ENCODE data around the gene DTD2.
"Not testable (repeated sequence)": the region's sequence is repeated elsewhere in the genome, so short reads cannot be mapped to it uniquely, and the experiment has no call there.

Gene DTD2

DNA sequence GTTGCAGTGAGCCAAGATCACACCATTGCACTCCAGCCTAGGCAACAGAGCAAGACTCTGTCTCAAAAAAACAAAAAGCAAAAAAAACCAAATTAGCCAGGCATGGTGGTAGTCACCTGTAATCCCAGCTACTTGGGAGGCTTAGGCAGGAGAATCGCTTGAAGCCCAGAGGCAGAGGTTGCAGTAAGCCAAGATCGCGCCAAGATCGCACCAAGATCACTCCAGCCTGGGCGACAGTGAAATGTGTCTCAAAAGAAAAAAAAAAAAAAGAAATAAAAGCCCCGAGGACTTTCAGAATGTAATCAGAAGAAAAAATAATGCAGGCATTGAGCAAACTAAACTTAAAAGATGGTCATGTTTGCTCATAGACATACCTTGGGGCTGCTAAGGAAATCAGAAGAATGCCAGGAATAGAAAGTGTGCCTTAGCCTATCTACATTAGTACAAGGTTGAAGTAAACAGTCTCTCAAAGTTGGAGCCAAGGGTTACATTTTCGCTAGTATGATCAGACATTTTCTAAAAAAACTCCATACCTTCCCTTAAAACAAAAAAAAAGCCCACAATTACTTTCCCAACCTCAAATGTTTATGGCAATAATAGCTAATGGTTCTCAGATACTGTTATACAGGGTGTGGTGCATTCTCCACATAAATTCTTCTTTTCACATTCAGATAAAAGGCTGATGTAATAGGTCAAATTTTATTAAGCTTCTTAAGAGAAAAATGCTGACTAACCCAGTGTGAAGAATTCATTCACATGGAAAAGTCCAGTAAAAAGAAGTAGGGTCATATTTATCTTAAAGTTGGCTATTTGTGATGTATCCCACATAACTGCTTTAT lies 15.8 kb downstream of the DTD2 start:
- no peak for DNase-seq

DNA sequence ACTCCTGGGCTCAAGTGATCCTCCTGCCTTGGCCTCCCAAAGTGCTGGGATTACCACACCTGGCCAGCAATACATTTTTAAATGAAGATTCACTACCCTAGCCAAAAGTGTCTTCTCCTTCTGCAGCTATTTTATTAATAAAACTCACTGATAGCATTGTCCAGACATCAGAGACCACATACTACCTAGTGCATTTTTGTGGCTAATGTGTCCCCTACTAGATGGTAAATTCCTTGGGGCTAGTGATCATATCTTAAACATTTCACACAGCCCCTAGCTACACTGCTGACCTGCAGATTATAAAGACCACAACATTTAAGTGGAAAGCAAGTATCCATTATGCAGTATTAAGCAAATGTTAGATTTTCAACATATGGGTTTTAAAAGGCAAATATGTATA lies 17.0 kb downstream of the DTD2 start:
- DNase-seq, result no peak

DNA sequence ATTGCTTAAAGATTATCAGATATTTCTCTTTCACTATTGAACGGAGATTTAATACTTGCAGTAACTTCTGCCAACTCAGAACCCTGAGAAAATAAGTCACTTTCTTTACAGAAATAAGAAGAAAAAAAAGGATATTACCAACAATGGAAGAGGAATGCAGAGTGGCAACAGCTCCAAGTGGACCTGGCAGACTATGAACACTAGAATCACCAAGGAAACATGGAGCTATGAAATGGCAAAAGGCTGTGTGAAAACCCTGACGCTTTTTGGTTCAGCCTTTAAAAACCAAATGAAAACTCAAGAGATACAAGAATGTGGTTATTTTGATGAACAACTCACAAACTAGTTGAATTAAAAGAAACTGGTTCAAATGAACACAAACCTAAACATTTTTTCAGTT lies 17.7 kb downstream of the DTD2 start:
- no peak for DNase-seq

DNA sequence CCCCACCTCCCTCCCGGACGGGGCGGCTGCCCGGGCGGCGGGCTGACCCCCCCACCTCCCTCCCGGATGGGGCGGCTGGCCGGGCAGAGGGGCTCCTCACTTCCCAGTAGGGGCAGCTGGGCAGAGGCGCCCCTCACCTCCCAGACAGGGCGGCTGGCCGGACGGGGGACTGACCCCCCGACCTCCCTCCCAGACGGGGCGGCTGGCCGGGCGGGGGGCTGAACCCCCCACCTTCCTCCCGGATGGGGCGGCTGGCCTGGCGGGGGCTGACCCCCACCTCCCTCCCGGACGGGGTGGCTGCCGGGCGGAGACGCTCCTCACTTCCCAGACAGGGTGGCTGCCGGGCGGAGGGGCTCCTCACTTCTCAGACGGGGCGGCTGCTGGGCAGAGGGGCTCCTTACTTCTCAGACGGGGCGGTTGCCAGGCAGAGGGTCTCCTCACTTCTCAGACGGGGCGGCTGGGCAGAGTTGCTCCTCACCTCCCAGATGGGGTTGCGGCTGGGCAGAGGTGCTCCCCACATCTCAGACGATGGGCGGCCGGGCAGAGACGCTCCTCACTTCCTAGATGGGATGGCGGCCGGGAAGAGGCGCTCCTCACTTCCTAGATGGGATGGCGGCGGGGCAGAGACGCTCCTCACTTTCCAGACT lies 20.1 kb downstream of the DTD2 start:
- DNase-seq, result not testable (repeated sequence)

DNA sequence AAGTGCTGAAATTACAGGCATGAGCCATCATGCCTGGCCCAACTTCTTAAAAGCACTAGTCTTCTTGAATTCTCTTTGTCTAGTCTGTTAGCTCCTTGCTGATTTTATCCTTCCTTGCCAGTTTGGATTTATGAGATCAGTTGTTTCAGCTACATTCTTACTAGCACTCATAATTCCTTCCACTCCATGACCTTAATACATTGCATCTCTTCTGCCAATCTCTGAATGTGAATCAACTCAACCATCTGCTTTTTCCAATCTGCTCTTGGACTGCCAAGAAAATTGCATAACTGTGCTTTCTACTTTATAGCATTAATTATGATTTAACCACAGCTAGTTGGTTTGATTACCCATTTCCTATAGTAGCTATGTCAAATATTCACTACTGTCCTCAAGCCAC lies 22.0 kb downstream of the DTD2 start:
- no peak for DNase-seq

DNA sequence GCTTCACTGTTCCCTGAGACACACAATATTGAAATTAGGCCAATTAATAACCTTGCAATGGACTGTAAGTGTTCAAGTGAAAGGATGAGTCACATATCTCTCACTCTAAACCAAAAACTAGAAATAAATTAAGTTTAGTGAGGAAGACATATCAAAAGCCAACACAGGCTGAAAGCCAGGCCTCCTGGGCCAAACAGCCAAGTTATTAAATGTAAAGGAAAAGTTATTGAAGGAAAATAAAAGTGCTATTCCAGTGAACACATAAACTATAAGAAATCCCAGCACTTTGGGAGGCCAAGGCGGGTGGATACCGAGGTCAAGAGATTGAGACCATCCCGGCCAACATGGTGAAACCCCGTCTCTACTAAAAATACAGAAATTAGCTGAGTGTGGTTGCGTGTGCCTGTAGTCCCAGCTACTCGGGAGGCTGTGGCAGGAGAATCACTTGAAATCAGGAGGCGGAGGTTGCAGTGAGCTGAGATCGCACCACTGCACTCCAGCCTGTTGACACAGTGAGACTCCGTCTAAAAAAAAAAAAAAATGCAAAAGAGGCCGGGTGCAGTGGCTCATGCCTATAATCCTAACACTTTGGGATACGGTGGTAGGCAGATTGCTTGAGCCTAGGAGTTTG lies 26.6 kb downstream of the DTD2 start:
- no peak for DNase-seq

DNA sequence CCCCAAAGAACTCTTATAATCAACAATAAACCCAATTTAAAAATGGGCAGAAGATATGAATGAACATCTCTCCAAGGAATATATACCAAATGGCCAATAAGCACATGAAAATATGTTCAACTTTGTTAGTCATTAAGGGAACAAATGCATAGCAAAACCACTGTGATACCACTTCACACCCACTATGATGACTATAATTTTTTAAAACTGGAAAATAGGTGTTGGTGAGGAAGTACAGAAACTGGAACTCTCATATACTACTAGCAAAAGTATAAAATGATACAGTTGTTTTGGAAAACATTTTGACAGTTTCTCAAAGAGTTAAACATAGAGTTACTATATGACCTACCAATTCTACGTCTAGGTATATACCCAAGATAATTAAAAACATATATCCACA lies 27.5 kb downstream of the DTD2 start:
- no peak for DNase-seq

DNA sequence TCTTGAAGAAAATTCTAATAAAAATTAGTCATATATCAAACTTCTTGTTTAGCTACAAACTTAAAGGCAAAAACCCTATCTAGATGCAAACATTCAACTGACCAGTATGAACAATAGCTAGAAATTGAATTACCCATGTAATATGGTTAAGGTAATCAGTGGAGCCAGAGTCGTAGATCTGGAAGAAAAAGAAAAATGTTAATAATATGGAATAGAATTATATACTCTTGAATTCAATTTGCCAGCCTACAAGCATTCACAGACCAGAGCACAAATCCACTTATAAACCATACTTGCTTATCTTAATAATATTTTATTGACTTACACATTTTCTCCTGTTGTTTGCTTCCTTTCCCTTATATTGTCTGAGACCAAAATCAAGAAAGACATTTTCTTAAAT lies 29.3 kb downstream of the DTD2 start:
- DNase-seq, result no peak

DNA sequence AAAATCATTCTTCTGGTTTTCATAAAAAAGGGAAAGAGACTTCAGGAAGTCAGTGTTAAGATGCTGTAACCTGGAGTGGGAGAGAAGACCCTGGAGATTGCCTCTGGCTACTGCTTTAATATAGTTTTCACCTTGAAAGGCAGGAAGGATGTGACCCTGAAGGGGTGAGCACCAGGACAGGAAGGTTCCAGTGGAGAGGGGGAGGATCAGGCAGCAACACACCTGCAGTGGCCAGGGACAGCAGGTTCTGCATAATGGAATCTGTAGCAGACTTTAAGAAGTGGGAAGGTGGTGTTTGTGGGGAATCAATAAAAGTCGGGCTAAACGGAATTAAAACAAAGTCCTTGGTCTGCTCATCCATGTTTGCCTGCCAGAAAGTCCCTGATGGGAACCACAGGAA lies 30.6 kb downstream of the DTD2 start:
- DNase-seq, result no peak

DNA sequence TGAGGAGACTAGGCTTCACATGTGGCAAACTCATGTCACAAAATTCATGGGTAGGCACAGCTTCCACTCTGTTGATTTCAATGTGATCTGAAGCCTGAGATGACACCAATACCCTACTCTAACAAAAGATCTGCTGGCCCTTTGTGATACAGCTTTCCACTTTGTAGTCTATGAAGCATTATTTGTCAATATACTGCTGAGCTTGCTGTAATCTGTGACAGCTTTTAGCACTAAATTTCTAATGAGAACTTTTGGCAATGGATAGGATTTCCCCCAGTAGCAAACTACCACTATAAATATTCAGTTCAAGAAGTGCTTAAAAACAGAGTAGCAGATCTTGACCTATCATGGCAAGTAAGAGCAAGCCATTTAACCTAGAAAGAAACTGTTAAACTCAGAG lies 31.4 kb downstream of the DTD2 start:
- DNase-seq, result no peak

DNA sequence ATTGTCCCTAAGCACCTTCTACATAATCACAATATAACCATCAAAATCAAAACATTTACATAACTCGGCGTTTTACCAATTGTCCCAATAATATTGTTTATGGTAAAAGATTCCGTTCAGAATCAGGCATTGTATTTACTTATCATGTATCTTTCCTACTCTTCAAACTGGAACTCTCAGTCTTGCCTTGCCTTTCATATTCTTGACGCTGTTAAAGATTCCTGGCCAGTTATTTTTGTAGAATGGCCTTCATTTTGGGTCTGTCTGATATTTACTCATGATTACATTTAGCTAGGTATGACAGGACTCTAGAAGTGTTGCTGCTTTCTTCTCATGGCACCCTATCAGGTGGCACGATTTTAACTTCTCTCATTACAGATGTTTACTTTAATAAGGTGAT lies 36.1 kb downstream of the DTD2 start:
- DNase-seq, result no peak

DNA sequence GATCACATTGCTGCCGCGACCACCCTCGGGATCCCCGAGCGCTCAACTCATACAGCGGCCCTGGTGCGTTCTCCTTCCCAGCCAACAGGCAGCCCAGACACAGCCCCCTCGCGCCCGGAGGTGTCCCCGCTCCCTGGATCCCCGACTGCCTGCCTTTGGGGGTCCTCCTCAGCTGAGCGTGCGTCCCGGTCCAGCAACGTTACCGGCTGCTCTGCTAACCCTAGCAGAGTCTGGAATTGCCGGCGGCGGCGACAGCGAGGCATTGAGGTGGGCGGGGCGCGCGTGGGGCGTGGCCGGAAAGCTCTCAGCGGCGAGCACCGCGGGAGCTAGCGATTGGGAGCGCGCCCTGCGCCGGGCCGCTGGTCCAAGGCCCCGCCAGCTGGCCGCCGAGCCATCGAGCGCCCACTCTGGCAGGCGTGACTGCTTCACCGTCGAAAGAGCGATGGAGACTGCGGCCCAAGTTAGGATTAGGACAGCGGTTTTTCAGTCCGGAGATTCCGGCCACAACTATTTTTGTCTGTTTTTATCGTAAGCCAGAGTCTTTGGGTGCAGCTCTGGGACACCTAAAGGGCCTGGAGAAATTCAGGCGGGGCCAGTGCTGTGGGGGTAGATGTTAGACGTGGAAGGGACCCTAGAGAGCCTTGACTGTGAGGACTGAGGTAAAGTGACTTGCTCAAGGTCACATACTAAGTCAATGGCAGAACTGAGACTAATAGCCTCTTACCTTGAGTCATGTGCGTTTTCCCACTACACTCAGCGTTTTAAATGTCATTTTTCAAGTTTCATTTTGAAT lies 36.8 kb downstream of the DTD2 start, which contains the start of gene HEATR5A:
TSS of gene HEATR5A (minus strand) at position 232 of the 793 bp plus-strand sequence. CDS start 17,575 bp downstream, outside the sequence.
- peak; percentile 88 for DNase-seq

DNA sequence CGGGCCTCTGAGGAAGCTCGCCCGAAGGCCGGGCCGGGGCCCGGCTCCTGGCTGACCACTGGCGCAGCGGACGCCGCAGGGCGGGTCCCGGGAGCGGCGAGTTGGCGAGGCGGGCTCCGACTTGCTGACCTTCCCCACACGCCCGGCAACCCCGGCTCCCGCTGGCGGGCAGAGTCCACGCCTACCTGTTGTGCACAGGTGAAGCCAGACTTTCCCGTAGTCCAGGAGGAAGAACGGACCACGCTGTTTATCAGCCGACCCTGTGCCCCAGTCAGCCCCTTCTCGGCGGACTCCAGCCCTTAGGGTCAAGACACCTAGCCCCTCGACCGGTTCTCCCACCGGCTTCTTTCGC lies 37.4 kb downstream of the DTD2 start:
- no peak for DNase-seq

DNA sequence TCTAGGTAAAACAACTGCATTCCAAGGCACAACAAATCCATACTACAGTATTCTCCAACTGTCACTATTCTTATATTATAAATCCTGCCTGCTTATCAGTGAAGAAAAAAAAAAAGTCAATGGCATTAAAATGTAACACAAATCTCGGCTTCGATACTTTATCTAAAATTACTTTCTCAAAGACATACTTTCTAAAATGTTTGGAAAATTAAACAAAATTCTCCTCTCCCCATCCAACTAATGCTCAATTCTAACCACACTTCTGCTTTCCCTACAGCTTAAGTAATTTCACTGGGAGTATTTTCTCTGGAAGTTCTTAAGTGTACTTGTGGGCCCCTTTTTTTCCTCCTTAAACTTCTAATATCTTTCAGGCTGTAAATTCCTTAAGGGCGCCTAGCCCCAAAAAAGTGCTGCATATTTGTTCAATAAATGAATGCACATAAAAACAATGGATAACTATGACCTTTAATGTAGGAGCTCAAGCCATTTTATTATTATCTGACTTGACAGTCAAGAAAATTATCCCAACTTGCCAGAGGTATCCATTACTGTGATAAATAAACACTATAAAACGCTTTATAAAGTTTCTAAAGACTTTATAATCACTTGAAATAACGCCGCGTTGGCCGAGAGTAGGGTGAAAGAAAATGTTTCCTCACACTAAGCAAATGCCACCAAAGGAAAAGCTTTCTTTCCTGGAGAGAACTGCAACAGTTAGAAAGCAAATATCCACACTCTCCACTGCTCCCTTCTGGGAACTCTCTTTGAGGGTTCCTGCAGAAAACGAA lies 37.9 kb downstream of the DTD2 start:
- no peak for DNase-seq

DNA sequence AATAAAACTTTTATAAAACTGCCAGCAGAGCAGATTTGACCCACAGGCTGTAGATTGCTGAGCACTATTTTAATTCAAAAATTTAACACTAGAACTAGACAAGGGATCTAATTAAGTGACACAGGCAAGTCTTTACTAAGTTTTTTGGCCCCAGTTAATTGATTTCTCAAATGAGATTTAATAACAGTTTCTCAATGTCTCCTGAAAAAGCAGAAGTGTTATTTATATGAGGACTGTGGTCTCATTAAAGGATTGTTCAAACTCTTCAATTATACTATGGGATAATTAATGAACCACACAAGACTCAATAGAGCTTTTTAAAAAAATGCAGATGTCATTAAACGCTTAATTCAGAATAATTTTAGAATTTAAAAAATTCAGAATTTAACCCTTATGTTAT lies 38.9 kb downstream of the DTD2 start:
- DNase-seq, result no peak

DNA sequence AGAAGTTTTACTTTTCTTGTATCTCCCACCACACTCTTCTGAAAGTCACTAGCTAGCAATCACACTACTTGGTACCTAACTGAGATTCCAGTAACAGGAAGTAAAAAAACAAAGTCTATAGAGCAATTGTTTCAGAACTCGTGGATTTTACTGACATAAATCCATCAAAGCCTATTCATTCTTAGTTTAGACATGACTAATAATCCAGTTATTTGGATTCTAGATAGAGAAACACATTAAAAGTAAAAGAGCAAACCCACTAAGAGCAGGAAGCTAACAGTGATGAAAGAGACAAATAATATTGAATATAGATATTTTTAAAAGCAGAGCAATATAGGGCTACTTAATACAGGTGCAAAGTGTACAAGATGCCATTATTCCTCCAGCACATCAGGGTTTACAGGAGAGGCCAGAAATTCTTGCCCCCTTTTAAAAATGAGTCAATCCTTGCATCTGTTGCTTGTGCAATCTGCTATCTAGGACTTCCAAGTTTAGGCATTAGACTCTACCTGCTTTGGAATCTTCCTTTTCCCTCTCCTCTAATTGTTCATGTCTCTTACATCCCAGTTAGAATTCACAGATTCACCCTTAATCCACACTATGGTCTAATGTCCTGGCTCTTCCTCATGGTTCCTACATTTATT lies 43.0 kb downstream of the DTD2 start:
- no peak for DNase-seq

DNA sequence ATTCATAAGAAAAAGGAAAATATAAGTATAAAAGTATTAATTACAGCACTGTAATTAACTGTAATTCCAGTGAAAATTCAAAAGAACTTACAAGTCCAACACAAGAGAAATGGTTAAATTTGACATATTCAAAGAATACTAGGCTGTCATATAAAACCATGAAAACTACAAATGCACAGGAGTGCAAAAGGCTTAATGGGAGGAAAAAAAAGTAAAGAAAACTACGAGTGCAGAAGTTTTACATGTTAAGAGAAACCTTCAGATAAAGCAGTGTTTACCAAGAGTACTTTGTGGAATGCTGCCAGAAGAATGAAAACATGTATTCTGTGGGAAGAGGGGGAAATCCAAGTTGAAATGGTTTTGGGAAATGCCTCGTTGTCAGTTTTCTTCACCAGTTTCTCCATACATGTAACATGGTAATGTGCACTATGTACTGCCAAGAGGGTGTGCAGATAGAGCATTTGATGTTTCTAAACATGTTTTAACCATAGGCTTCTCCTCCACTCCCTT lies 46.0 kb downstream of the DTD2 start:
- DNase-seq, result no peak

DNA sequence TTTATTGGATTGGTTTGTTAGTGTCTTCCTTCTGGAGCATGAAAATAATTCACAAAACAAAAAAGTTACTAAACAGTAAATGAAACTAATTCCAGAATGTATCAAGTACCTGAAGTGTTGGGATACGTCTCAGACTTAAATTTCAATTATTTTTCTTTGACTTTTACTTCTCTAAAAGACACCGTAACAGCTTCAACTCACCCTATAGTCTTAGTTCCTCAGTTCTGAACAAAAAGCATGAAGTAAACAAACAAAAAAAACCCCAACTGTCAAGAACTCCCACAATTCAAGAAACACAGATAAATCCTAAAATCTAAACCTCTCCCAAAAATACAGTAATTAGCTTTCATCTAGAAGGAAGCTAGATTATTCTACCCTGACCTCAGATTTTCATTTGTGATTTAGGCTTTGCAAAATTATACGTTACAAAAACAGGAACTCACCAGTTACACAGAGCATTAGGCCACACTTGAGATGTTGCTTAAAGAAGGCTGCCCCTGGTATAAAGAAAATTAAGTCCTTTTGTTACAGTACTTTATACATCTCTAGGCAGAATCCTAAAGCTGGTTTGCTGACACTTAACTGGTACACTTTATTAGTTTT lies 47.2 kb downstream of the DTD2 start:
- DNase-seq, result no peak

DNA sequence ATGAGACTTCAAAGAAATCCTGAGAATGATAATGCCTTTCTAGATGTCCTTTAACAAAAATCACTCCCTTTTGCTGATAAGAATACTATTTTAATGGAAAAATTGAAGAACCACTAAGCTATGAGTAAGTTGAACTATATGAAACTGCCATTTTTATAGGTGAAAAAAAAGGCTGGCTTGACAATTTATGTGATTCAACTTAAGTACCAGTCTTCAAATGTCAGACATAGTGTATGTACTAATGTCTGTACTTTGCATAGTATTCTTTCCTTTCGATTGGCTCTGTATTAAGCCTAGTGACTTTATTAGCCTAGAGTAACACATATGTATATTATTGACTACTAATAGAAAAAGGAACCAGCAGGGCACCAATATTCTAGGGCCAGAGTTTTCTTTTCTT lies 48.9 kb downstream of the DTD2 start:
- no peak for DNase-seq

DNA sequence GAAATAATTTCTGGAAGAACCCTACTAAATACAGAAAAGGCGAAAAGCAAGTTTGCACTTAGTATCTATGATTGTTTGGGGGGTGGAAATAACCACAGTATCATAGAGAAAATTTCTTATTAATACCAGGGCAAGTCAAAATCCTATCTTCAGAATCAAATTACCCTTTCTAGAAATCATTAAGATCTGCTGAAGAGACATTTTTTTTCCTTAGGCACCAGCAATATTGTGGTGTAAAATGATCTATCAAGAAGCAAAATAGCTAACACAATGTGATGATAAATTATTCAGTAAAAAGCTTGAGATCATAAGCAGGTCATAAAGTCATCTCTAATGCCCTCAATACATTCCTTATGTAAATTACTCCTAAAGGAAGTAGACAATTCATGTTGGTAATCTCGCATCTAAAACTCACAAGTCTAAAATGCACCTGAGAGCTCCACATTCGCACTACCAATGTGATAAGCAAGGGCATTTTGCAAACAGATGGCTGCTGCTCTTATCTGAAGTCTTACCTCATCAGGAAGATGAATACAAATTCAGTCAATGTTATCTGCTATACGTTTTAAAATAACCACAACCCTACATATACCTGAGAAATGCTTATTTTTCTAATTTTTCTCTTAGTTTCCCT lies 51.6 kb downstream of the DTD2 start:
- no peak for DNase-seq

DNA sequence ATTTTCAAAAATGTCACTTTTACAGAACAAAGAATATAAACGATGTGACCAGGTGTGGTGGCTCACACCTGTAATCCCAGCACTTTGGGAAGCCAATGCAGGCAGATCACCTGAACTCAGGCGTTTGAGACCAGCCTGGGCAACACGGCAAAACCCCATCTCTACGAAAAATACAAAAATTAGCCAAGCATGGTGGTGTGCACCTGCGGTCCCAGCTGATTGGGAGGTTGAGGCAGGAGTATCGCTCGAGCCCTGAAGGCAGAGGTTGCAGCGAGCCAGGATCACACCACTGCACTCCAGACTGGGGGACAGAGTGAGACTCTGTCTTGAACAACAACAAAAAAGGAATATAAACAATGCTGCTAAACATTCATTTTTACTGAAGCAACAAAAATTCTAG lies 52.2 kb downstream of the DTD2 start:
- no peak for DNase-seq

Data from stimulated activated naive CD4-positive, alpha-beta T cell treated with Interleukin-2 at 50 U/mL for 16 hours (primary cell).